H9 (cell line): ENCODE measurements around the gene BICDL1. TPM values are rescaled to one million over a fixed set of nuclear protein-coding genes. Genes with fewer than 3 reads are reported as not detected.

Source experiments
- DNase-seq: peaks from one replicate; pipeline ENCODE4 v3.0.0-alpha.2; 2017
- H2AFZ ChIP-seq: one replicate; pipeline ENCODE4 v1.6.1; 2013; ENCODE audit warnings: mild to moderate bottlenecking, low read length, control low read depth, moderate library complexity
- H2AK5ac ChIP-seq: 2 replicates; pipeline ENCODE4 v1.6.1; 2013; ENCODE audit warnings: low read length, control low read depth, mixed read lengths; ENCODE audit not compliant: insufficient read length
- H2BK120ac ChIP-seq: one replicate; pipeline ENCODE4 v1.6.1; 2013; ENCODE audit warnings: low read depth, mild to moderate bottlenecking, low read length, control low read depth, inconsistent platforms; ENCODE audit not compliant: poor library complexity, severe bottlenecking
- H2BK12ac ChIP-seq: 2 replicates; pipeline ENCODE4 v1.6.1; 2013; ENCODE audit warnings: low read length, control low read depth, mixed read lengths, low read depth; ENCODE audit not compliant: insufficient read length
- H2BK15ac ChIP-seq: 2 replicates; pipeline ENCODE4 v1.6.1; 2013; ENCODE audit warnings: low read depth, low read length, control low read depth
- H2BK20ac ChIP-seq: one replicate; pipeline ENCODE4 v1.6.1; 2013; ENCODE audit warnings: low read depth, mild to moderate bottlenecking, low read length, control low read depth, inconsistent platforms; ENCODE audit not compliant: poor library complexity, severe bottlenecking
- H2BK5ac ChIP-seq: 2 replicates; pipeline ENCODE4 v1.6.1; 2013; ENCODE audit warnings: low read length, control low read depth, mixed read lengths; ENCODE audit not compliant: insufficient read length
- H3K14ac ChIP-seq: 2 replicates; pipeline ENCODE4 v1.6.1; 2013; ENCODE audit warnings: low read length, control low read depth; ENCODE audit not compliant: insufficient read depth
- H3K18ac ChIP-seq: 2 replicates; pipeline ENCODE4 v1.6.1; 2013; ENCODE audit warnings: low read depth, mild to moderate bottlenecking, mixed read lengths, low read length, control low read depth; ENCODE audit not compliant: insufficient read length
- H3K23ac ChIP-seq: 2 replicates; pipeline ENCODE4 v1.6.1; 2013; ENCODE audit warnings: low read length, control low read depth, mixed read lengths, low read depth; ENCODE audit not compliant: insufficient read length
- H3K23me2 ChIP-seq: 2 replicates; pipeline ENCODE4 v1.6.1; 2013; ENCODE audit warnings: low read depth, mild to moderate bottlenecking, mixed read lengths, low read length, control low read depth; ENCODE audit not compliant: insufficient read length, poor library complexity, severe bottlenecking
- H3K27ac ChIP-seq: 2 replicates; pipeline ENCODE4 v1.5.1; 2013; ENCODE audit warnings: low read length, control low read depth, mixed read lengths, low read depth; ENCODE audit not compliant: insufficient read length
- H3K27me3 ChIP-seq: 2 replicates; pipeline ENCODE4 v1.6.1; 2013; ENCODE audit warnings: low read length, control low read depth, inconsistent platforms; ENCODE audit not compliant: insufficient read depth
- H3K4ac ChIP-seq: 2 replicates; pipeline ENCODE4 v1.6.1; 2013; ENCODE audit warnings: low read depth, mild to moderate bottlenecking, control low read depth, inconsistent platforms, low read length, moderate library complexity
- H3K4me1 ChIP-seq: 2 replicates; pipeline ENCODE4 v1.6.1; 2013; ENCODE audit warnings: low read length, control low read depth, inconsistent platforms; ENCODE audit not compliant: insufficient read depth
- H3K4me2 ChIP-seq: 2 replicates; pipeline ENCODE4 v1.6.1; 2013; ENCODE audit warnings: low read length, control low read depth, mixed read lengths; ENCODE audit not compliant: insufficient read length, insufficient read depth
- H3K56ac ChIP-seq: 2 replicates; pipeline ENCODE4 v1.6.1; 2013; ENCODE audit warnings: low read depth, mild to moderate bottlenecking, mixed read lengths, low read length, control low read depth; ENCODE audit not compliant: insufficient read length
- H3K79me1 ChIP-seq: 2 replicates; pipeline ENCODE4 v1.6.1; 2013; ENCODE audit warnings: low read depth, mild to moderate bottlenecking, moderate library complexity, low read length, control low read depth, inconsistent platforms; ENCODE audit not compliant: insufficient read depth, poor library complexity, severe bottlenecking
- H3K79me2 ChIP-seq: 2 replicates; pipeline ENCODE4 v1.6.1; 2013; ENCODE audit warnings: low read length, control low read depth, inconsistent platforms; ENCODE audit not compliant: insufficient read depth
- H3K9ac ChIP-seq: 2 replicates; pipeline ENCODE4 v1.6.1; 2013; ENCODE audit warnings: low read length, control low read depth, mixed read lengths; ENCODE audit not compliant: insufficient read length; ENCODE audit errors: extremely low read depth
- H3K9me3 ChIP-seq: one replicate; pipeline ENCODE4 v1.6.1; 2013; ENCODE audit warnings: low read depth, low read length, inconsistent platforms; ENCODE audit not compliant: control insufficient read depth
- H3T11ph ChIP-seq: one replicate; pipeline ENCODE4 v1.6.1; 2013; ENCODE audit warnings: mild to moderate bottlenecking, low read length, control low read depth, inconsistent platforms
- H4K20me1 ChIP-seq: one replicate; pipeline ENCODE4 v1.6.1; 2013; ENCODE audit not compliant: control insufficient read depth, insufficient read length, insufficient read depth
- H4K5ac ChIP-seq: 2 replicates; pipeline ENCODE4 v1.6.1; 2013; ENCODE audit warnings: low read depth, mild to moderate bottlenecking, mixed read lengths, low read length, control low read depth; ENCODE audit not compliant: insufficient read length
- H4K8ac ChIP-seq: replicated peaks from 2 replicates; pipeline ENCODE4 v1.6.1; 2013; ENCODE audit warnings: low read length, control low read depth, mixed read lengths, low read depth; ENCODE audit not compliant: insufficient read length
- H4K91ac ChIP-seq: 2 replicates; pipeline ENCODE4 v1.6.1; 2013; ENCODE audit warnings: low read depth, mild to moderate bottlenecking, moderate library complexity, mixed read lengths, low read length, control low read depth; ENCODE audit not compliant: insufficient read length
- H3K27ac Mint-ChIP-seq, 3 experiments: 2 replicates in 2 of 3; 3 replicates in 1 of 3; pipeline ENCODE4 v1.8.0; 2020 to 2021; ENCODE audit warnings: mixed read lengths in 3 of 3, mild to moderate bottlenecking in 1 of 3, moderate library complexity in 1 of 3
- H3K27me3 Mint-ChIP-seq: 2 replicates; pipeline ENCODE4 v1.8.0; 2021; ENCODE audit warnings: low read depth, mild to moderate bottlenecking, moderate library complexity, mixed read lengths
- H3K36me3 Mint-ChIP-seq, 3 experiments: 2 replicates in 2 of 3; 3 replicates in 1 of 3; pipeline ENCODE4 v1.8.0; 2020 to 2021; ENCODE audit warnings: low read depth in 3 of 3, mixed read lengths in 3 of 3; ENCODE audit not compliant: insufficient read depth in 1 of 3
- H3K4me1 Mint-ChIP-seq, 2 experiments: 2 replicates each; pipeline ENCODE4 v1.8.0; 2020; ENCODE audit warnings: mixed read lengths in 2 of 2
- H3K4me3 Mint-ChIP-seq, 2 experiments: 2 replicates in 1 of 2; 3 replicates in 1 of 2; pipeline ENCODE4 v1.8.0; 2020 to 2021; ENCODE audit warnings: mild to moderate bottlenecking in 2 of 2, mixed read lengths in 2 of 2, moderate library complexity in 1 of 2
- H3K9me3 Mint-ChIP-seq, 2 experiments: 2 replicates in 1 of 2; 3 replicates in 1 of 2; pipeline ENCODE4 v1.8.0; 2020; ENCODE audit warnings: mild to moderate bottlenecking in 2 of 2, mixed read lengths in 2 of 2, moderate library complexity in 1 of 2
- WGBS: extraction: QIAGEN DNeasy Blood & Tissue Kit; methylation state at CpG from one replicate; pipeline ENCODE4 v1.1.7; 2013; ENCODE audit warnings: missing lambda C conversion rate, low lambda C conversion rate, mixed read lengths; ENCODE audit not compliant: insufficient read length; ENCODE audit errors: extremely low coverage; 5-methylcytosine and 5-hydroxymethylcytosine counted together
- total RNA-seq: library from RNA; stranded (reverse); gene quantifications from 2 replicates; pipeline ENCODE4 v1.2.1, GENCODE V29; 2021
- TF ChIP-seq, protein P1 (sequence below): fragments of 200-600 bp; sonication (generic); conservative IDR thresholded peaks from 3 replicates; pipeline ENCODE4 v1.8.0; 2021; ENCODE audit warnings: antibody characterized with exemption, mild to moderate bottlenecking

BICDL1 gene
- total RNA-seq, 1 experiment from 2014 or later, result 13.8 TPM

DNA sequence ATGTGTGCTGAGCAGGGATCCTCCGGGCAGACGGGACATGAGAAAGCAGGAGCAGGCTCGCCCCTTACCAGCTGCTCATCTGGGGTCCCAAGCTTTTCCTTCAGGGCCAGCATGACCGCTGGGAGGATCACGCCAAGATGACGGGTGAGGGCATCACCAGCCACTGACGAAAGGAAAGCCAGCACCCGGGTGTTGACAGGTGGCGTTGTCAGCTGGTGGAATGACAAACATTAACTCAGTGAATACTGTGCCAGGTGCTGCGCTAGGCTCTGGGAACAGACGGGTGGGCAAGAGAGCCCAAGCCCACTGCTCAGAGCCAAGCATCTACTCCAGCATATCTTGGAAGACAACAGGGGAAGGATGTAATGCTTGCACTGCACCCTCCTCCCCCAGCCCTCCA, 148.8 kb downstream of the BICDL1 start:
- Histone ChIP-seq H3K27me3 (no peaks in the 10 kb centered on the region), H2AK5ac (no peak overlapping the region), H3T11ph (no peak overlapping the region), H2BK12ac (no peak overlapping the region), H3K4me1 (no peaks in the 10 kb centered on the region), H4K8ac (no peak overlapping the region), H4K20me1 (no peaks in the 10 kb centered on the region), H3K18ac (no peak overlapping the region), H3K79me1 (no peaks in the 10 kb centered on the region), H2BK20ac (no peak overlapping the region), H4K5ac (no peak overlapping the region), H3K9me3 (no peaks in the 10 kb centered on the region), H2BK5ac (no peak overlapping the region), H3K79me2 (no peaks in the 10 kb centered on the region), H3K4ac (no peak overlapping the region), H3K23me2 (no peaks in the 10 kb centered on the region), H3K9ac (no peak overlapping the region), H3K23ac (no peak overlapping the region), H2AFZ (no peak overlapping the region), H3K56ac (no peak overlapping the region), H2BK15ac (no peak overlapping the region), H2BK120ac (no peak overlapping the region), H3K14ac (no peak overlapping the region), H3K4me2 (no peak overlapping the region), H3K27ac (no peak overlapping the region), H4K91ac (no peak overlapping the region)
- Mint-ChIP-seq H3K4me3 (no peak overlapping the region), H3K9me3 (no peaks in the 10 kb centered on the region), H3K36me3 (peaks cover 66 to 97% (median 96%) of the 10 kb centered on the region in 3 experiments; a peak in 6 of 7 replicates), H3K27ac (peak overlapping the region in 1 of 3 experiments; percentile 74; a peak in 1 of 7 replicates), H3K4me1 (no peaks in the 10 kb centered on the region), H3K27me3 (no peaks in the 10 kb centered on the region)
- TF ChIP-seq, protein P1, sequence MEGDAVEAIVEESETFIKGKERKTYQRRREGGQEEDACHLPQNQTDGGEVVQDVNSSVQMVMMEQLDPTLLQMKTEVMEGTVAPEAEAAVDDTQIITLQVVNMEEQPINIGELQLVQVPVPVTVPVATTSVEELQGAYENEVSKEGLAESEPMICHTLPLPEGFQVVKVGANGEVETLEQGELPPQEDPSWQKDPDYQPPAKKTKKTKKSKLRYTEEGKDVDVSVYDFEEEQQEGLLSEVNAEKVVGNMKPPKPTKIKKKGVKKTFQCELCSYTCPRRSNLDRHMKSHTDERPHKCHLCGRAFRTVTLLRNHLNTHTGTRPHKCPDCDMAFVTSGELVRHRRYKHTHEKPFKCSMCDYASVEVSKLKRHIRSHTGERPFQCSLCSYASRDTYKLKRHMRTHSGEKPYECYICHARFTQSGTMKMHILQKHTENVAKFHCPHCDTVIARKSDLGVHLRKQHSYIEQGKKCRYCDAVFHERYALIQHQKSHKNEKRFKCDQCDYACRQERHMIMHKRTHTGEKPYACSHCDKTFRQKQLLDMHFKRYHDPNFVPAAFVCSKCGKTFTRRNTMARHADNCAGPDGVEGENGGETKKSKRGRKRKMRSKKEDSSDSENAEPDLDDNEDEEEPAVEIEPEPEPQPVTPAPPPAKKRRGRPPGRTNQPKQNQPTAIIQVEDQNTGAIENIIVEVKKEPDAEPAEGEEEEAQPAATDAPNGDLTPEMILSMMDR, result no peak
- no CpG with 5 or more reads among the region's 11 CpGs for WGBS
- DNase-seq, result no peak
